HG03378 (cell line): ENCODE results near the gene LEP.
"Not testable (repeated sequence)": the region's sequence is repeated elsewhere in the genome, so short reads cannot be mapped to it uniquely, and the experiment has no call there.

Source experiments
- ATAC-seq: cut with Tn5 transposase; IDR thresholded peaks from one replicate; pipeline ENCODE4 v1.9.1; 2021; ENCODE audit warnings: mild to moderate bottlenecking, moderate library complexity; ENCODE audit not compliant: unreplicated experiment

The LEP gene

GRCh38 chr7:128271471-128271941 is 30.4 kb downstream of the LEP start:
- no peak for ATAC-seq

- no peak for ATAC-seq
Observed at GRCh38 chr7:128271942-128272481, 30.9 kb downstream of the LEP start.

GRCh38 chr7:128274246-128274883 is 33.3 kb downstream of the LEP start:
- ATAC-seq = no peak

GRCh38 chr7:128274884-128275603 is 34.0 kb downstream of the LEP start:
- no peak for ATAC-seq

- ATAC-seq = no peak
Observed at GRCh38 chr7:128275681-128276080, 34.6 kb downstream of the LEP start.

GRCh38 chr7:128278366-128278765 is 37.3 kb downstream of the LEP start:
- no peak for ATAC-seq

GRCh38 chr7:128279124-128279713 is 38.1 kb downstream of the LEP start:
- no peak for ATAC-seq

- ATAC-seq = not testable (repeated sequence)
Observed at GRCh38 chr7:128280451-128280850, 39.4 kb downstream of the LEP start.

- no peak for ATAC-seq
Observed at GRCh38 chr7:128281605-128282380, 40.7 kb downstream of the LEP start.

- ATAC-seq = no peak
Observed at GRCh38 chr7:128284102-128284501, 43.0 kb downstream of the LEP start.

GRCh38 chr7:128287556-128287955 is 46.5 kb downstream of the LEP start:
- no peak for ATAC-seq

- not testable (repeated sequence) for ATAC-seq
Observed at GRCh38 chr7:128298004-128298403, 56.9 kb downstream of the LEP start.

- no peak for ATAC-seq
Observed at GRCh38 chr7:128299109-128299607, 58.1 kb downstream of the LEP start.

- no peak for ATAC-seq
Observed at GRCh38 chr7:128302139-128302538, 61.1 kb downstream of the LEP start.

- no peak for ATAC-seq
Observed at GRCh38 chr7:128303133-128303532, 62.1 kb downstream of the LEP start.

- no peak for ATAC-seq
Observed at GRCh38 chr7:128303643-128304042, 62.6 kb downstream of the LEP start.

- no peak for ATAC-seq
Observed at GRCh38 chr7:128304212-128304611, 63.1 kb downstream of the LEP start.

GRCh38 chr7:128307061-128307460 is 66.0 kb downstream of the LEP start:
- ATAC-seq = no peak
